ENCODE data around the gene CASD1.

Gene CASD1

GRCh38 chr7:94588075-94588474 is 78.5 kb downstream of the CASD1 start:
- no peak for DNase-seq (ENCODE audit: low spot score)

- no peak for DNase-seq (ENCODE audit: low spot score)
Measured at GRCh38 chr7:94590526-94591162, 81.0 kb downstream of the CASD1 start.

DNA sequence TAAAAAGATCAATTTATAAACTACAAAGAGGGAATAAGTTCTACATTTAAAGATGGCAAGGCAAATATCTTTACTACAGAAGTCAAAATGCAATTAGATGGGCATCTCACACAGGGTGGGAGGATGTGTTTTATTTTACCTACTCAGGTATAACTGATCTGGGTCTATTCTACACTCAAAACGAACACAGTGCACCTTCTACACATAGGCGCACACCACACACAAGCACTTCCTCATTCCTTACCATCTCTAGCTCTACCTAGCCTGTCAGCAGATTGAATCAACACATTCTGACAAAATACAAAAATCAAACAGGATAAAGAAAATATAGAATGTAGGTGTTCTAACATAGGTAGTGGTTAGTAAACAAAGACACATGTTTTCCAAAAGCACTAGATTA is 81.6 kb downstream of the CASD1 start:
- no peak for DNase-seq (ENCODE audit: low spot score)

DNA sequence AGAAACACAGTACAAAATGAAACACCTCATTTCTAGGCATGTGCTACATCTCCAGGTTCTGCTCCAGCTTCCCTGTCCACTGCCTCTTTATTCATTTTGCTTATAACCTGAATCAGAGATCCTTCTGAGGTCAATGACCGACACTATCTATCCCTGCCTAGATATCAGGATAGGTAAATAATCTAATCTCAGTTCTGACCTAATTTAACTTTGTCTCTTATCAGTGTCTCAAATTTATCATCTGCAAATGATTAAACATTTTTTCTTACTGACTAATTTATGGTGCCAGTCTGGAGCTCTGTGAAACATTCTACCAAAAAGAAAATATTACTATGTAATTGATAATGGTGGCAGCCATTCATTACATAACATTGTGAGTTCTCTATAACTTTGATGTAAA is 85.3 kb downstream of the CASD1 start:
- no peak for DNase-seq (ENCODE audit: low spot score)

DNA sequence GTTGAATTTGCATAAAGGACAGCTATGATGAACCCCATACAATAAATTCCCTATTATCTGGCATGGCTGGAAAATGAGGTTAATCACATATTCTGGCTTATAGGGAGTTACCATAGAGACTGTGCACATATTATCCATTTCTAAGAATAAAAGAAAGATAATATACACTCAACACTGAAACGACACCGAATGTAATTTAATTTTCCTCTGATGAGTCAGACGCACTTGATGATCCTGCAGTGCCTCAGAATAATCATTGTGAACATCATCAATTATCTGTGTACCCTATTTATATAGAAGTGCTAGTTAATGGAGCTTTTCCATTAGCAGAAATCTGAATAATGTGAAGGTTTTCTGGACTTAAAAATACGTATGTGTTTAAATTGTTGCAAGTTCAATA is 86.1 kb downstream of the CASD1 start:
- no peak for DNase-seq (ENCODE audit: low spot score)

- DNase-seq (ENCODE audit: low spot score) = no peak
Measured at GRCh38 chr7:94600267-94600666, 90.7 kb downstream of the CASD1 start.

DNA sequence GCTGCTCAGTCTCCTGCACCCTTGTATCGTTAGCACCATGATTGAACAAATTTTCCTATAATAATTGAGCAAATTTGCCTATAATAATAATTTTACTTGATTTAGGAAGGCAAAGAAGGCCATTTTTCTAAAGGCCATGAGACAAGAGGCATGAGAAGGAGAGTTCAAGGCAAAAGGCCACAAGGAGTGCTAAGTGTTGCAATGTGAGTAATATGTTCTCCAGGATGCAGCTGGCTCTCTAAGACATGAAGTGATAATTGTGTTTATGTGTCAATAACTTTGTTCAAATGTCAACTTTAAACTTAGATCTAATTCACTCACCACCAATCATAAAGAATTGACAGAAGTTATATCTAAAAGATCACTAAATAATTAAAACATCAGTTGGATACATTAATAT is 92.6 kb downstream of the CASD1 start:
- no peak for DNase-seq (ENCODE audit: low spot score)

GRCh38 chr7:94605031-94605430 is 95.4 kb downstream of the CASD1 start:
- no peak for DNase-seq (ENCODE audit: low spot score)

Measured in kidney capillary endothelial cell (primary cell).